GM23248 (cell line): Measurements from ENCODE around the gene TMEM115. TPM values are rescaled to one million over a fixed set of nuclear protein-coding genes. Genes with fewer than 3 reads are reported as not detected.
"Not testable (repeated sequence)": the region's sequence is repeated elsewhere in the genome, so short reads cannot be mapped to it uniquely, and the experiment has no call there.

Experiments
- DNase-seq: peaks from one replicate; pipeline ENCODE4 v3.0.0-alpha.2; 2015
- H2AFZ ChIP-seq: fragments of 200-600 bp; sonication (generic); 2 replicates; pipeline ENCODE4 v1.6.1; 2016; ENCODE audit warnings: antibody characterized with exemption
- H3F3A ChIP-seq: fragments of 200-600 bp; sonication (generic); 2 replicates; pipeline ENCODE4 v1.6.1; 2016; ENCODE audit warnings: mild to moderate bottlenecking, antibody characterized with exemption, mixed run types; ENCODE audit not compliant: insufficient read depth
- H3K27ac ChIP-seq: fragments of 200-600 bp; sonication (generic); 2 replicates; pipeline ENCODE4 v1.5.1; 2016; ENCODE audit warnings: mild to moderate bottlenecking
- H3K27me3 ChIP-seq: fragments of 200-600 bp; sonication (generic); replicated peaks from 2 replicates; pipeline ENCODE4 v1.6.1; 2016; ENCODE audit warnings: mild to moderate bottlenecking; ENCODE audit not compliant: insufficient read depth
- H3K36me3 ChIP-seq: fragments of 200-600 bp; sonication (generic); 2 replicates; pipeline ENCODE4 v1.6.1; 2016; ENCODE audit warnings: low read depth, mild to moderate bottlenecking
- H3K4me1 ChIP-seq: fragments of 200-600 bp; sonication (generic); 2 replicates; pipeline ENCODE4 v1.6.1; 2016; ENCODE audit warnings: mild to moderate bottlenecking; ENCODE audit not compliant: insufficient read depth
- H3K4me2 ChIP-seq: fragments of 200-600 bp; sonication (generic); one replicate; pipeline ENCODE4 v1.6.1; 2016; ENCODE audit warnings: mild to moderate bottlenecking; ENCODE audit not compliant: unreplicated experiment
- H3K4me3 ChIP-seq: fragments of 200-600 bp; sonication (generic); 2 replicates; pipeline ENCODE4 v1.5.1; 2016; ENCODE audit warnings: mild to moderate bottlenecking
- H3K79me2 ChIP-seq: fragments of 200-600 bp; sonication (generic); 2 replicates; pipeline ENCODE4 v1.6.1; 2016; ENCODE audit warnings: mild to moderate bottlenecking; ENCODE audit not compliant: insufficient read depth
- H3K9ac ChIP-seq: fragments of 200-600 bp; sonication (generic); 2 replicates; pipeline ENCODE4 v1.6.1; 2016; ENCODE audit warnings: mild to moderate bottlenecking
- H3K9me2 ChIP-seq: fragments of 200-600 bp; sonication (generic); 2 replicates; pipeline ENCODE4 v1.6.1; 2016; ENCODE audit warnings: mixed run types, mild to moderate bottlenecking, moderate library complexity; ENCODE audit not compliant: insufficient read depth
- H3K9me3 ChIP-seq: fragments of 200-600 bp; sonication (generic); one replicate; pipeline ENCODE4 v1.6.1; 2017; ENCODE audit warnings: low read depth
- H4K20me1 ChIP-seq: fragments of 200-600 bp; sonication (generic); 2 replicates; pipeline ENCODE4 v1.6.0; 2016; ENCODE audit not compliant: insufficient read depth
- EZH2 ChIP-seq: fragments of 200-600 bp; sonication (generic); IDR thresholded peaks from 2 replicates; pipeline ENCODE4 v1.6.1; 2018; ENCODE audit warnings: antibody characterized with exemption, mild to moderate bottlenecking; ENCODE audit not compliant: insufficient read depth, poor library complexity, severe bottlenecking
- EZH2phosphoT487 ChIP-seq: fragments of 200-600 bp; sonication (generic); IDR thresholded peaks from 2 replicates; pipeline ENCODE4 v1.6.1; 2018; ENCODE audit warnings: antibody characterized with exemption, moderate library complexity, mild to moderate bottlenecking, low read depth; ENCODE audit not compliant: insufficient read depth
- WGBS, 2 experiments: methylation state at CpG; one replicate each; pipeline ENCODE4 v1.1.6; 2015 to 2017; ENCODE audit warnings: low lambda C conversion rate in 2 of 2, low coverage in 1 of 2; ENCODE audit errors: missing lambda C conversion rate in 2 of 2; 5-methylcytosine and 5-hydroxymethylcytosine counted together
- in situ Hi-C: fragments of 300-500 bp; cut with MboI; formaldehyde crosslinking; loops from 2 replicates; pipeline ENCODE4 v1.15.0; 2020
- polyA plus RNA-seq: library from polyadenylated mRNA; unstranded; fragments of >200 nt; fragmentation: Nextera tagmentation; extraction: Ambion mirVana; gene quantifications from 2 replicates; pipeline ENCODE4 v1.2.1, GENCODE V29; 2016
- total RNA-seq: library from RNA; depleted of rRNA; stranded (reverse); fragments of >200 nt; shearing (Covaris generic); gene quantifications from 2 replicates; pipeline ENCODE4 v1.2.3, GENCODE V29; 2014; rRNA removed

Gene TMEM115
- total and polyA plus RNA-seq, 2 experiments from 2014 or later = 73.1 to 95.4 TPM

GRCh38 chr3:50314816-50315215, 44.5 kb downstream of the TMEM115 start:
- 97 to 100% methylated on average over 4 of the region's 4 CpGs for WGBS, 2 experiments

GRCh38 chr3:50314342-50314741, 45.0 kb downstream of the TMEM115 start:
- H3K27me3 ChIP-seq = no peaks in the 10 kb centered on the region
- WGBS, 2 experiments = 43 to 49% methylated on average over 3 of the region's 3 CpGs
- no peak overlapping the region for H2AFZ ChIP-seq
- no peak overlapping the region for H3K4me3 ChIP-seq
- no peaks in the 10 kb centered on the region for H3K4me1 ChIP-seq
- no peaks in the 10 kb centered on the region for H3K36me3 ChIP-seq
- H4K20me1 ChIP-seq = no peaks in the 10 kb centered on the region
- H3K9ac ChIP-seq = no peak overlapping the region
- H3K4me2 ChIP-seq = no peak overlapping the region
- H3K79me2 ChIP-seq = peaks cover 14% of the 10 kb centered on the region
- no peak overlapping the region for H3K27ac ChIP-seq
- in situ Hi-C loops = no loop called here
- no peaks in the 10 kb centered on the region for H3K9me3 ChIP-seq
- TF ChIP-seq EZH2 (no peak), EZH2phosphoT487 (no peak)
- peaks cover 14% of the 10 kb centered on the region; the same call in 1 of the 2 replicates for H3F3A ChIP-seq
- H3K9me2 ChIP-seq = no peaks in the 10 kb centered on the region
- DNase-seq = no peak

More at GRCh38 chr3:50314816-50315215, 44.5 kb downstream of the TMEM115 start:
- no peak overlapping the region for H3K27ac ChIP-seq
- H3K4me3 ChIP-seq = no peak overlapping the region
- H4K20me1 ChIP-seq = no peaks in the 10 kb centered on the region
- no peaks in the 10 kb centered on the region for H3K36me3 ChIP-seq
- no peak overlapping the region for H2AFZ ChIP-seq
- no peak overlapping the region for H3K4me2 ChIP-seq
- no peak overlapping the region for H3K9ac ChIP-seq
- H3K9me3 ChIP-seq = no peaks in the 10 kb centered on the region
- H3K27me3 ChIP-seq = no peaks in the 10 kb centered on the region
- H3K79me2 ChIP-seq = peaks cover 18% of the 10 kb centered on the region
- no peaks in the 10 kb centered on the region for H3K9me2 ChIP-seq
- in situ Hi-C loops = no loop called here
- H3K4me1 ChIP-seq = no peaks in the 10 kb centered on the region
- peaks cover 14% of the 10 kb centered on the region; the same call in 1 of the 2 replicates for H3F3A ChIP-seq
- TF ChIP-seq EZH2 = no peak
- TF ChIP-seq EZH2phosphoT487 = no peak
- DNase-seq = no peak

- H2AFZ ChIP-seq, H3K27ac ChIP-seq: not testable (repeated sequence)
- 80 to 88% methylated on average over 8 to 25 of the region's 32 CpGs for WGBS, 2 experiments
These were observed 47.3 kb downstream of the TMEM115 start for GRCh38 chr3:50312041-50312440.

More at GRCh38 chr3:50312041-50312440, 47.3 kb downstream of the TMEM115 start:
- H3K4me2 ChIP-seq, H3K9me3 ChIP-seq, H3K9ac ChIP-seq, in situ Hi-C loops, H3K9me2 ChIP-seq, H3K79me2 ChIP-seq, H3K27me3 ChIP-seq, H3K36me3 ChIP-seq, H3K4me1 ChIP-seq, DNase-seq, H3K4me3 ChIP-seq, H4K20me1 ChIP-seq: not testable (repeated sequence)
- H3F3A ChIP-seq = peaks cover 14% of the 10 kb centered on the region; the same call in 1 of the 2 replicates

Other genes starting within 250 kb of the TMEM115 start
- gene SEMA3F, start 204.2 kb downstream of the TMEM115 start, total RNA-seq = 3.2 and 3.5 TPM in 2 replicates
- 0.25 and 0.54 TPM in 2 replicates for gene SEMA3F, start 204.2 kb downstream of the TMEM115 start, polyA plus RNA-seq
- gene GNAT1, start 167.9 kb downstream of the TMEM115 start, total RNA-seq = not detected in 2 replicates
- not detected in 2 replicates for gene GNAT1, start 167.9 kb downstream of the TMEM115 start, polyA plus RNA-seq
- gene SLC38A3, start 154.2 kb downstream of the TMEM115 start, total RNA-seq = under 0.01 TPM in 1 of 2 replicates, not detected in the other
- gene SLC38A3, start 154.2 kb downstream of the TMEM115 start, polyA plus RNA-seq = 0.36 and 0.93 TPM in 2 replicates
- gene GNAI2, start 123.3 kb downstream of the TMEM115 start, total RNA-seq = 393 and 427 TPM in 2 replicates
- 424 and 426 TPM in 2 replicates for gene GNAI2, start 123.3 kb downstream of the TMEM115 start, polyA plus RNA-seq
- 8.8 and 13.3 TPM in 2 replicates for gene SEMA3B, start 90.4 kb downstream of the TMEM115 start, total RNA-seq
- gene SEMA3B, start 90.4 kb downstream of the TMEM115 start, polyA plus RNA-seq = 7.6 and 8.4 TPM in 2 replicates
- gene LSMEM2, start 80.4 kb downstream of the TMEM115 start, total RNA-seq = not detected in 2 replicates
- gene LSMEM2, start 80.4 kb downstream of the TMEM115 start, polyA plus RNA-seq = not detected in 2 replicates
- gene IFRD2, start 67.1 kb downstream of the TMEM115 start, total RNA-seq = 86.6 and 90.2 TPM in 2 replicates
- gene IFRD2, start 67.1 kb downstream of the TMEM115 start, polyA plus RNA-seq = 85.4 and 90.6 TPM in 2 replicates
- 3.0 and 9.6 TPM in 2 replicates for gene HYAL3, start 60.1 kb downstream of the TMEM115 start, total RNA-seq
- 5.7 and 7.6 TPM in 2 replicates for gene HYAL3, start 60.1 kb downstream of the TMEM115 start, polyA plus RNA-seq
- gene NAA80, start 60.1 kb downstream of the TMEM115 start, total RNA-seq = 7.8 and 10.2 TPM in 2 replicates
- gene NAA80, start 60.1 kb downstream of the TMEM115 start, polyA plus RNA-seq = 10.8 and 11.1 TPM in 2 replicates
- 0.51 TPM in 1 of 2 replicates, not detected in the other for gene HYAL1, start 55.9 kb downstream of the TMEM115 start, total RNA-seq
- gene HYAL1, start 55.9 kb downstream of the TMEM115 start, polyA plus RNA-seq = 0.09 and 0.20 TPM in 2 replicates
- 47.8 and 48.0 TPM in 2 replicates for gene HYAL2, start 36.8 kb downstream of the TMEM115 start, total RNA-seq
- gene HYAL2, start 36.8 kb downstream of the TMEM115 start, polyA plus RNA-seq = 33.6 and 35.8 TPM in 2 replicates
- gene TUSC2, start 31.3 kb downstream of the TMEM115 start, total RNA-seq = 14.3 and 32.5 TPM in 2 replicates
- gene TUSC2, start 31.3 kb downstream of the TMEM115 start, polyA plus RNA-seq = 45.7 and 46.5 TPM in 2 replicates
- 57.5 and 68.7 TPM in 2 replicates for gene RASSF1, start 18.7 kb downstream of the TMEM115 start, total RNA-seq
- gene RASSF1, start 18.7 kb downstream of the TMEM115 start, polyA plus RNA-seq = 56.4 and 59.0 TPM in 2 replicates
- gene ZMYND10, start 13.8 kb downstream of the TMEM115 start, total RNA-seq = 1.5 TPM in 1 of 2 replicates, not detected in the other
- 0.61 and 0.90 TPM in 2 replicates for gene ZMYND10, start 13.8 kb downstream of the TMEM115 start, polyA plus RNA-seq
- gene NPRL2, start 8.7 kb downstream of the TMEM115 start, total RNA-seq = 17.9 and 20.2 TPM in 2 replicates
- gene NPRL2, start 8.7 kb downstream of the TMEM115 start, polyA plus RNA-seq = 22.9 and 28.9 TPM in 2 replicates
- gene CYB561D2, start 8.7 kb downstream of the TMEM115 start, total RNA-seq = 29.0 and 37.7 TPM in 2 replicates
- gene CYB561D2, start 8.7 kb downstream of the TMEM115 start, polyA plus RNA-seq = 28.3 and 31.5 TPM in 2 replicates
- not detected in 2 replicates for gene CACNA2D2, start 144.1 kb upstream of the TMEM115 start, total RNA-seq
- gene CACNA2D2, start 144.1 kb upstream of the TMEM115 start, polyA plus RNA-seq = not detected in 2 replicates
- 17.4 and 36.8 TPM in 2 replicates for gene C3orf18, start 208.2 kb upstream of the TMEM115 start, total RNA-seq
- 17.3 and 19.3 TPM in 2 replicates for gene C3orf18, start 208.2 kb upstream of the TMEM115 start, polyA plus RNA-seq
- gene HEMK1, start 210.0 kb upstream of the TMEM115 start, total RNA-seq = 15.8 and 15.9 TPM in 2 replicates
- gene HEMK1, start 210.0 kb upstream of the TMEM115 start, polyA plus RNA-seq = 17.3 and 18.4 TPM in 2 replicates